Uterus (tissue), 2 donors: ENCODE measurements around the gene PUM1.

Experiments used
- POLR2A ChIP-seq, 2 donors: fragments of 450-650 bp; IDR thresholded peaks; one replicate each; pipeline ENCODE4 v1.6.1; 2016; ENCODE audit warnings: antibody characterized with exemption in 2 of 2, mild to moderate bottlenecking in 1 of 2, moderate library complexity in 1 of 2
- TF ChIP-seq, protein P1 (sequence below), 4 experiments: fragments of 200-600 bp in 2 of 4; fragments of 450-650 bp in 2 of 4; sonication (generic) in 2 of 4; IDR thresholded peaks; one replicate each; pipeline ENCODE4 v1.5.1; 2016 to 2019; ENCODE audit warnings: antibody characterized with exemption in 4 of 4, mild to moderate bottlenecking in 2 of 4, moderate library complexity in 1 of 4

GRCh38 chr1:30905916-30906620 lies 159.4 kb downstream of the PUM1 start:
- TF ChIP-seq, protein P1, sequence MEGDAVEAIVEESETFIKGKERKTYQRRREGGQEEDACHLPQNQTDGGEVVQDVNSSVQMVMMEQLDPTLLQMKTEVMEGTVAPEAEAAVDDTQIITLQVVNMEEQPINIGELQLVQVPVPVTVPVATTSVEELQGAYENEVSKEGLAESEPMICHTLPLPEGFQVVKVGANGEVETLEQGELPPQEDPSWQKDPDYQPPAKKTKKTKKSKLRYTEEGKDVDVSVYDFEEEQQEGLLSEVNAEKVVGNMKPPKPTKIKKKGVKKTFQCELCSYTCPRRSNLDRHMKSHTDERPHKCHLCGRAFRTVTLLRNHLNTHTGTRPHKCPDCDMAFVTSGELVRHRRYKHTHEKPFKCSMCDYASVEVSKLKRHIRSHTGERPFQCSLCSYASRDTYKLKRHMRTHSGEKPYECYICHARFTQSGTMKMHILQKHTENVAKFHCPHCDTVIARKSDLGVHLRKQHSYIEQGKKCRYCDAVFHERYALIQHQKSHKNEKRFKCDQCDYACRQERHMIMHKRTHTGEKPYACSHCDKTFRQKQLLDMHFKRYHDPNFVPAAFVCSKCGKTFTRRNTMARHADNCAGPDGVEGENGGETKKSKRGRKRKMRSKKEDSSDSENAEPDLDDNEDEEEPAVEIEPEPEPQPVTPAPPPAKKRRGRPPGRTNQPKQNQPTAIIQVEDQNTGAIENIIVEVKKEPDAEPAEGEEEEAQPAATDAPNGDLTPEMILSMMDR (IDR thresholded peaks at IDR 0.05) = no peak
- TF ChIP-seq POLR2A (IDR thresholded peaks at IDR 0.05) = no peak
